Spleen (tissue), 7 donors: ENCODE measurements around the gene HYCC1.

ENCODE experiments used
- CTCF ChIP-seq, 11 experiments: fragments of 200-600 bp in 7 of 11; fragments of 450-650 bp in 4 of 11; sonication (generic) in 4 of 11; IDR thresholded peaks in 8 of 11; conservative IDR thresholded peaks in 3 of 11; 1 replicate in 7 of 11; 2 replicates in 4 of 11; pipeline versions ENCODE4 v1.4.0 to v1.8.0; 2016 to 2021; ENCODE audit warnings: antibody characterized with exemption in 11 of 11, inconsistent platforms in 4 of 11, mild to moderate bottlenecking in 1 of 11
- POLR2A ChIP-seq, 3 donors: fragments of 450-650 bp; IDR thresholded peaks; one replicate each; pipeline ENCODE4 v1.5.1; 2017; ENCODE audit warnings: antibody characterized with exemption in 3 of 3, mild to moderate bottlenecking in 1 of 3
- donor health status: DM: no; HTN: no; CAD: no; lungs with moderate emphysema.
- donor health status: DM: no; HTN: no; CAD: no.
- donor health status: DM: no; HTN: no; CAD: no.

GRCh38 chr7:22996470-22996869, 17.5 kb downstream of the HYCC1 start:
- TF ChIP-seq CTCF (IDR thresholded peaks at IDR 0.05 in 8 of 11, conservative IDR thresholded peaks at IDR 0.05 in 3 of 11) (no peak), POLR2A (IDR thresholded peaks at IDR 0.05) (no peak)
